HG02642 (cell line): ENCODE measurements around the gene DDAH1.

ENCODE experiments used
- ATAC-seq: cut with Tn5 transposase; IDR thresholded peaks from one replicate; pipeline ENCODE4 v1.9.1; 2021; ENCODE audit warnings: mild to moderate bottlenecking; ENCODE audit not compliant: unreplicated experiment, poor library complexity

DDAH1 gene

DNA sequence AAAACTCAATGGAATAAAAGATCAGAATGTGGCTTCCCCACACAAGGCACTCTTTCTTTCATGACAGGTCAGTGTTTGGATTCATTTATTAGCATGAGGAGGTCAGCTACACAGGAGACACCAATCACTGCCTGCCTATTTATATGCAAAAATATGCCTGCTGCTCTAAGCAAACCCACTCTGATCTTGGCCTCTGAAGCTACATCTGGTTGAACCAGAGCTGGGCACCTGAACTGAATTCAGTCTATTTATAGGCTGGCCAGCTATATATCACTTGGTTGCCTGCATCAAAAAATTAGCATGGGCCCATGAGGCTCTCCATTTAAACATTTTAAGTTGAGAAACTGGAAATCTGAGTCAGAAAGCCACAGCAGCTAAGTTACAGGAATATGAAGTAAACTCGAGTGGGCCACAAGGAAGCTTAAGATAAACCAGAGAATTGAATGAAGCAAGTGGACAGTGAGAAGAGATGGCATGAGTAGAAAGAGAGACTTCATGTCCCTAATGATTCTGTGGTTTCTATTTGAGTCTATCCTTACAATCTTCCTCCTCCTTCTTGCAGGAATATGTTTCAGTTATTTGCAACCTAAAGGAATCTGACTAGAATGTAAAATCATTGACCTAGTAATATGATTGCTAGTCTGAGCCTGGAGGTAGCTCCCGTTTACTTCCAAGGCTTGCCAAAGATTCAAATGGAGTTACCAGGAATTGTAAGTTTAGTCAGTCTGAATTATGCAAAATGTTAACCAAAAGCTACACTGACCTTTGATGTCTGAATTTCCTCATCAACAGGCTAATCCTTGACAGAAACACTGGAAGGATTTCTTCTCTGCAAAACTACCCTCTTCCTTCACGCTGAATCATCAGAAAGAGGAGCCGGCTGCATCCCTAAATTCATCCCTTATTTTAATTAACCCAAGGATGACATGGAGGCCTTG is 17.7 kb downstream of the DDAH1 start:
- no peak for ATAC-seq

DNA sequence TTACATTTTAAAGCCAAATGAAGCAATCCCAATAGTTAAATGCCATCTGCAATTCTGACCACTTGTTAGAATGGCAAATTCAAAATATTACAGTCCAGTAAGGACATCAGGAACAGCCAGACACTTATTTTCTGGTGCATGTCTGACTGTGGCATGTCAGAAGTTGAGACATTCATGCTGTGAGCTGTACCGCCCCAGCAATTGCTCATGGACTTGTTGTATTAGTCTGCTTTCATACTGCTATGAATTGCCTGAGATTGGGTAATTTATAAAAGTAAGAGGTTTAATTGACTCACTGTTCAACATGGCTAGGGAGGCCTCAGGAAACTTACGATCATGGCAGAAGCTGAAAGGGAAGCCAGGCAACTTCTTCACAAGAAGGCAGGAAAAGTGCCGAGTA is 19.1 kb downstream of the DDAH1 start:
- no peak for ATAC-seq

DNA sequence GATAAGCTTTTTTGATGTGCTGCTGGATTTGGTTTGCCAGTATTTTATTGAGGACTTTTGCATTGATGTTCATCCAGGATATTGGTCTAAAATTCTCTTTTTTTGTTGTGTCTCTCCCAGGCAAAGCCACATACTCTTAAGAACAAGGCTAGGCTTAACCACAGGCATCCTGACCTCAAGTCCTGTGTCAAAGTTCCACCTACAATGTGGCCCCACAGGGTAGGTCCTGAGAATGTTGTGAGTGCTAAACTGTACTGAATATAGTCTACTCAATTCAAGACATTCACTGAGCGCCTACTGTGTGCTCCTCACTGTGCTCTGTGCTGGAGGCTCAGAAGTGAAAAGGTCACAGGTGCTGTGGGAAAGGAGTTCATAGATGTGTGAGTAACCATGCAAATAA is 20.6 kb downstream of the DDAH1 start:
- ATAC-seq, result no peak

DNA sequence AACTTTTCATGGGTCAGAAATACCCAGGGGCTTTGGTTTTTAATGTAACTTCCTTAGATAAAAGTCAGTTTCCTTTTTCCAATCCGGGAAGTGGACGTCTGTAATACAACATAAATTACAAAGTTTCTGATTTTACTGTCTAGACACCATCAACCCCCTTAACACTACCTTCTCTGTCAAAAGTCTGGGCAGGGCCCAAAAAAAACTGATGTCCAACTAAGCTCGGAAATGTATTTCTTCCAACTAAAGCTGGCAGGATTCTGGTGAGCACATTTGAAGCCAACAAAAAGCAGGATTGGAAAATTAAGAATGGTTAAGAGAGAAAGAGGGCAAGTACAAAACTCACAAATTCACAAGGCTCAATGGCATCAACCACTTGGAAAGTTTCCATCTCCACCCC is 24.3 kb downstream of the DDAH1 start:
- no peak for ATAC-seq

DNA sequence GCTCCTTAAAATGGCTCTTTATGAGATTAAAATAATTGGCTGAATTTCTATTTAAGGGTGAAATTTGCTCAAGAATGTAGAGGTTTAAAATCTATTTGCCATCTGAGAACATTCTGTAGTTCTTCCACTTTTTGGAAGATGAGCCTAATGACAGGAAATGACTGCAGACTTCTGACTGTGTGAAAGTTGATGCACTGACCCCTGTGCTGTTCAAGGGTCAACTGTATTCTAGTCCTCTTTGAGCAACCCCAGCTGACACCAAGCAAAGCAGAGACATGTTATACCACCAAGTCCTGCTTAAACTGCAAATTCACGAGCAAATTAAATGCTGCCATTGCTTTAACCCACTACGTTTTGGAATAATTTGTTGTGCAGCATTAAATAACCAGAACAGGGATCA is 26.6 kb downstream of the DDAH1 start:
- ATAC-seq, result no peak

DNA sequence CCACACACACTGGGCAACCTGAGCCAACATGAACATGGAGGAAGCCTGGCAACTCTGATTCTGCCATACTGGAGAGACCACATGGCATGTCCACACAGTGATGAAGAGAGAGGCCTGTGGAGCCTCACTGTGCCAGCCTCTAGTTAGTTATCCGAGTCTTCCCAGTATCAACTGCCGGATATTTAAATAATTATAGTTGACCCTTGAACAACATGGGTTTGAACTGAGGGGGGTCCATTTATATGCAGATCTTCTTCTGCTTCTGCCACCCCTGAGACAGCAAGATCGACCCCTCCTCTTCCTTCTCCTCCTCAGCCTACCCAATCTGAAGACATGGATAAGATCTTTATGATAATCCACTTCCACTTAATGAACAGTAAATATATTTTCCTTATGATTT is 27.8 kb downstream of the DDAH1 start:
- ATAC-seq, result no peak

DNA sequence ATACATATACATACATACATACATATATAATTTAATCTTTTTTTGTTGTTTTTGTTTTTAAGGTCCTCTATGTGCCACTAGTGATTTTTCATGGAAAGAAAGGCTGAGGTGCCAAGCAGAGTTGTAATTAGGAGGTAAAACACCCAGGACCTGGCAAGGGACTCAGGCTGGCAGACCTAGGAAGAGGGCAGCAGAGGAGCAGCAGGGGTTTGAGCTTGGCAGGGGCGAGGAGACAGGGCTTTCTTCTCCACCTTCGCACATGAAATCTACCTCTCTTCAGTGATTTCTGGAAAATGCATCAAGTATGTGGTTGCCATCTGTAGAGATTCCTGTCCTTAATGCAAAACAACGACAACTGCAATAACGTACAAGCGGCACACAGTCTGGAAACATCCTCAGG is 31.9 kb downstream of the DDAH1 start:
- no peak for ATAC-seq

DNA sequence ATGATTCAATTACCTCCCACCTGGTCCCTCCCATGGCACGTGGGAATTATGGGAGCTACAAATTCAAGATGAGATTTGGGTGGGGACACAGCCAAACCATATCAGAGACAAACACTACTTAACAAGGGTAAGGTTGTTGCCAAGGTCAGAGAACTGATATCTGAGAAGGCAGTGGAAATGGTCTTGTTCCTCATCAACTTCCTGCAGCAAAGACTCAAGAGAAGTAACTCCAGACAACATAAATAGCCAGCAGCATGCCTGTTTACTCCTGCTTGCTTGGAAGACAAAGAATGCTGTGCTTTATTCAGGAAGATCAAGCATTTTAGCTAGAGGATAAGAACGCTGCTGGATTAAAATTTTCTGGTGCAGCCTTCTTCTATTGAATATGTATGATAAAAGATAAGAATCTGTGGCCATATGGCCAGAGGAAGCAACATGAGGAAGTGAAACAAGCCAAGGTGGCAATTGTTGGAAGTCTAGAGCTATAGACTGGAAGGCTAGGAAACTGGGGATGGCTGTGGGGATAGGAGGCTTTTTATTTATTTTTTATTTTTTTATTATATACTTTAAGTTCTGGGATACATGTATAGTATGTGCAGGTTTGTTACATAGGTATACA is 36.4 kb downstream of the DDAH1 start:
- no peak for ATAC-seq

DNA sequence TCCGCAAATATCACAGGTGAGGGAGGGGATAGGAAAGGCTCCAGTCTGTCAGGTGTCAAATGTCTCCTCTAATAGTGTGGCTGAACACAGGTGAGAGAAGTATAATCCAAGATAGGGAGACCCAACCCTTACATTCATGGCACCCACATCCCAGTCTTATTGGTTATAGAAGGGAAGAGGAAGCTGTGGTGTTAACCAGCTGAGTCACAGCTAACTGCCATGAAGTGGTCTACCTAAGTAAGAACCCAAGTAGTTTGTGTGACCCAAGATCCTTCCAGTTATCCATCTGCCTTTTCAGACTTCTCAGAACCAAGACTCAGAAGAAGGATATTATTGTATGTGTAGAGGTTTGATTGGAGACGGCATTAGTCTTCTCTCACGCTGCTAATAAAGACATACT is 37.1 kb downstream of the DDAH1 start:
- ATAC-seq, result no peak

DNA sequence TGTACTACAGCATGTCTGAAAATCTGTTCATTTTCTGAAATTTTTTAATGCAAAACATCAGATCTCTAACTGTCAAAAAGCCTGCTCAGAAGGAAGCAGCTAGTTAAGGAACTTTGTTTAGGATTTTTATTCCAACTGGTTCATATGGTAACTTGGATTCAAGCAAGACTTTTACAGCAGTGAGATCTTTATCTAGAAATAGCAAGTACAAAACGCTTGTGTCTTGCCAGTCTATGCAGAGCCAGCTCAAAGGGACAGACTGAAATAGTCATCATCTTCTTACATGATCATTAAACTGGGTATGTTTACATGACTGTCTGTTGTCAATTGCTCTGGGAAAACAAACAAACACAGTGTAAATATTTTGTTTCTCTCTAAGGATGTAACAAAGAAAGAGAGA is 37.6 kb downstream of the DDAH1 start:
- no peak for ATAC-seq

DNA sequence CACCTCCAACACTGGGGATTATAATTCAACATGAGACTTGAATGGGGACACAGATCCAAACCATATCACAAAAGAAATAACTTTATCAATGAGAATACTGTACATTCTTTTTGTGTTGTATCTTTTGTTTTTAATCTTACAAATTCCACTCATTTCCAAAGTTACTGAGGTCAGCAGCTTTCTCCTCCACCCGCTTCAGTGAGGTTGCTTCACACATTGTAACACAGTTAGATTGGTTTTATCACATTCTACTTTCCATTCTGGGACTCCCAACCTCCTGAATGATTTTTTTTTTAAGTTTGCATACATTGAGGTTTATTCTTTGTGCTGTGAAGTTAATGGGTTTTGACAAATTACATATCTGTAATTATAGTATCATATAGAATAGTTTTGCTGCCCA is 43.8 kb downstream of the DDAH1 start:
- ATAC-seq, result no peak

DNA sequence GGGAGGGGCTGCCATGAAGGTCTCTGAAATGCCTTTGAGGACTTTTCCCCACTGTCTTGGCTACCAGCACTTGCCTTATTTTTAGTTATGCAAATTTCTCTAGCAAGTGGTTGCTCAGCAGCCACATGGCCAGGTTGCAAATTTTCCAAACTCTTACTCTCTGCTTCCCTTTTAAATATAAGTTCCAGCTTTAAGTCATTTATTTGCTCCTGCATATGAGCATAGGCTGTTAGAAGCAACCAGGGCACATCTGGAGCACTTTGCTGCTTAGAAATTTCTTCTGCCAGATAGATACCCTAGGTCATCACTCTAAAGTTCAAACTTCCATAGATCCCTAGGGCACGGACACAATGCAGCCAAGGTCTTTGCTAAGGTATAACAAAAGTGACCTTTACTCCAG is 44.8 kb downstream of the DDAH1 start:
- ATAC-seq, result no peak

DNA sequence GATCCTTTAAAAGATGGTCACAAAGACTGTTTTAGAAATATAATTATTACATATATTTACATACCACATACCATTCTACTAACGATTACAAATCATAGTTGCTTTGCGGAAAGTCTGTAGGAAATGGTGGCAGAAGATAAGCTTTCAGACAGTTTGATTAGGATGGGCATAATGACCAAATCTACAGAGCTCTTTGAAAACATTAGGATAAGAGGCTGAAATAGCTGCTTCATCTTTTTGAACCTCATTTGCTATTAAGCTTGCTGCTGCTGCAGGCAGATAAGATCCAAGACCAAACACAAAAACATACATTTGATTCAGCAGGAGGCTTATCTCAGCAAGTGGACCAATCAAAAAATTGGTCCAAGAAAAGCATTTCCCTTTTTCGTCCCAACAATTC is 47.1 kb downstream of the DDAH1 start:
- no peak for ATAC-seq

DNA sequence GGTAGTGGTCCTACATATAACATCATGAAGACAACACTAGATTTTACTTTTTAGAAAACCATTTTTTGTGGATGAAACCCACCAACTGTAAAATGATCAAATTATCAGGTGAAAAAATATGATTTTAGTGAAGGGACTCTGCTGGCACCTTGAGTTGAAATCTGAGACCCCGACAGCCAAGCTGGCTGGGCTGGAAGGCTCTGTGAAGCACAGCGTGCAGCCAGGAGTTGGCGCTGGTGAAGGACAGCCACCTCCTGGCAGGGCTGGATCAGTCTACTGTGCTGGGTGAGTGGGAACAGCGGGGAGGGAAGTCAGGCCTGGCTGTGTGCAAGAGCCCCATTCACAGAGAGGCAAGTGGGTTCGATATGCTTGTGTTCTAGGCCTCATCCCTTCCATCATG is 47.9 kb downstream of the DDAH1 start:
- ATAC-seq, result no peak

DNA sequence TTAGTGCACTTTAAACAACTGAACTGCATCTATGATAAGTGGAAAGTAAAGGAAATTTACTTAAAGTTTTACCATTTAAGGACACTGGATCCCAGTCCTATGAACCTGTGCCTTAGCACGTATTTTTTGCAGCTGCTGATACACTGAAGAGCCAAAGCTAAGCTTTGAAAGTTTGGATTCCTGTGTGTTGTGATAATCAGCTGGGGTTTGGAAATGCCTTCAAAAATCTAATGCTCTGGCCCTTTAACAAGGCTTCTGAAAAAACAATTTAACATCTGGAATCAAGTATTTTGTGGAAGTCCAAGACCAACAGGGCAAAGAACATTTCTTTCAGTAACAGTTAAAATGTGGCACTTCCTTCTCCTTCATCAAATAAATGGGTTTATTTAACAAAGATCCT is 51.8 kb downstream of the DDAH1 start:
- ATAC-seq, result no peak

DNA sequence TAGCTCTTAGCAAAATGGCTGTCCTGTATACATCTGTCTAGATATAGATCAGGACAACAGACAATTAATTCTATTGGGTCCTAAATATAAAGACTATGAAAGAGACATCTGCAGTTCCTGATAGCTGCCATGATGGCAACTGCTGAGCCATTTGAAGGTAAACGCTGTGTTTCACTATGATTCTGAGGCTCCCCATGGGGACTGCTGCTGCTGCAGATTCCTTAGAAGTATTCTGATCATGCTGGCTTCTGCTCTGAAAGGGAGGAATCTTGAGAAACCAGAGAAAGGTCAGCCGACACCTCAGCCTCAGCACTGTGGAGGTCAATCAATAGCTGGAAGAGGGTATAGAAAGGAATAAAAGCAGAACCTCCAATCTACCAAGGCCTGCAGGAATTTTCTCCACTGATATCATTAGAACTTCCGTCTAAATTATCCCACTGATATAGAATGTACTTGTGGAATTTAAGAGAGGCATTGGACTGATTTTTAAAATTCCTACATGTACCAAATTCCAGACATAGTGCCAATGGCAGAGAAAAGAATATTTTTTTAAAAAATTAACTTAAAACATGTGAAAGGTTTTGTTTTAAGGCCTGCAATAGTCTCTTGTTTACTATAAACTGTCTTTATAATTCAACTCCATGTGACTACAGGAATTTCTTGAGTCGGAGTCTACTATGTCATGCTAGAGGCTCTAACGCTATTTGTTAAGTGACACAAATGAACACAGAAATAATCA is 53.2 kb downstream of the DDAH1 start:
- ATAC-seq, result no peak

DNA sequence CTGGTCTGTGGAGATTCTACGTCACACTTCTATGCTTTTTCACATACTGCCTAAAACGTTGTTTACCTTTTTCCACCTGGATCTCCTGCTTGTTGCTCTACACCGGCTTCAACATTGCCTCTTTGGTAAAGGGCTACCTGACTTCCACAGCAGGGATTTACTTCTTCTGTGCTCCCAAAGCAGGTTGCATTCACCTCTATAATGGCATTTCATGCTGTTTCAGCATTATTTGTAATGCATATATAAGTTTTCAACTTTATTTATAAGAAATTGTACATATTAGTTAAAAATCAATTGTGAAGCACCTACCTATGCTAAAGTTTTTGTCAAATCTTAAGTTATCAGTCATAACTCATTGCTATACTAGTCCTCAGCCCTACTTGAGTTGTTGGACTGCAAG is 55.4 kb downstream of the DDAH1 start:
- no peak for ATAC-seq

DNA sequence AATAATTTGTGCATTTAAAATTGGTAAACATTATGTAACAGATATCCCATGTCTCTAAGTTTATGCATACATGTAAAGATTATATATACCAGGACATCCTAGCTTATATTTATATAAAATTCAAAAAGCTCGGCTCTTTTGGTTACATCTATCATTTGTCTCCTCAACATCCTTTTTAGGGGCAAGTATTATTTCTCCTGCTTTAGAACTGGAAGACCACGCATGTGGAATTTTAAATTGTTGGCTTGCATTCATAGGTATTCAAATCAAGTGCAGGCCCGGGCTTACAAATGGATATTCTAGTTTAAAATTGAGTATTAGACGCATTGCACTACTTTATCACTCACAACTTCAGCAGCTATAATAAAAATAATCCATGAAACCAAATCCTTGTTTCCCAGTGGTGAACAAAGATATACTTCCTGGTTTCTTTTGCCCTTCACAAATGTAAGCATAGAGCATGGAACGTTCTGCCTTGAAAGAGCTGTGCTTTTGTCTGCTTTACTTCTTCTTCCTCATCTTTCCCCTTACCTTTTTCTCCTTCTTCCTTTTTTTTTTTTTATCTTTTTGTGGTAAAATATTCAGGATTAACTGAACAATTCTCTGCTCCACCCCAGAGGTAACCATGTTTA is 57.1 kb downstream of the DDAH1 start:
- ATAC-seq, result no peak

DNA sequence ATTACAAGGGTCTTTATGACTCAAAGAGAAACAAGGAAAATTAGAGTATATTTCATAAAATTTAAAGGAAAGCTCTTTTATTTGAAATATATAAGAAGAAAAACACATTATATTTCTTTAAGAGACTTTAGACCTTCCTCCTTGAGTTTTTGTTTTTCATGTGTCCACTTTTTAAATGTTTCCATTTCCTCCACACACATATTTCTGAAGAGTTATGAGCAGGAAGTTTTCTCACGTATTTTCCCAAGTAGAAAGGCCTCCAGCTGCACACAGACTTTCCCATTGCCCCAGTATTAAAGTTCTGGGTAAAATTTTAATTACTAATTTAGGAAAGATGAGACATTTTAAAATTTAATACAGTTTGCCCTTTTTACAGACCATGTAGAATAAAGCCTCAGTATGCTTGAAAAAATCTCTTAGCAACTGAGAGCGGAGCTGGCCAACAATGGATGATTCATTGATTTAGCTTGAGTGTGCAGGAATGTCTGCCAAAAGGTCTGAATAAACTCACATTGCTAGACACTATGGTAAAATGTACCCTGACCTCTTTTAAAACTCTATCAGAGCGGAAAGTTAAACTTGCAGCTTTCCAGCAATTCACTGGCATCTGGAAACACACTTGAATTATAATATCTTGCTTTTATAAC is 57.9 kb downstream of the DDAH1 start:
- no peak for ATAC-seq

DNA sequence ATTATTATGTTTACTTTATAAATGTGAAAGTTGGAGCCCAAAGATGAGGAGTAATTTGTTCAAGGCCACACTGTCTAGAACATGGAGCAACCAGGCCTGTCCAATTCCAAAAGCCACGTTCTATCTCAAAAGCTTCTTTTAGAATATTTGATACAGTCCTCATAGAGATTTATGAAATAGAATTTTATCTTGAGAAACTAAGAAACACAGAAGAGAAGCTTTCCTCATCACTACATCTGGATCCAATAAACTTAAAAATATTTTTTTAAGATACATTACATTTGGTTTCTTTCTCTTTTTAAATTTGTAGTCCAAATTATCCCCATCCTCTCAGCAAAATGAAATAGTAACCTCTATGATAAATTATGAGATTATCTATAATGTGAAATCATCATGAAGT is 58.9 kb downstream of the DDAH1 start:
- no peak for ATAC-seq
